ENCODE measurements around the gene TRIM33.
"Not testable (repeated sequence)": the region's sequence is repeated elsewhere in the genome, so short reads cannot be mapped to it uniquely, and the experiment has no call there.

TRIM33 gene

GRCh38 chr1:114390361-114390760 lies 120.6 kb downstream of the TRIM33 start:
- DNase-seq, result no peak

GRCh38 chr1:114388432-114389003 lies 122.5 kb downstream of the TRIM33 start:
- no peak for DNase-seq

- DNase-seq, result not testable (repeated sequence)
Observed at GRCh38 chr1:114387585-114387984, 123.4 kb downstream of the TRIM33 start.

- DNase-seq, result no peak
Observed at GRCh38 chr1:114387010-114387360, 124.0 kb downstream of the TRIM33 start.

- no peak for DNase-seq
Observed at GRCh38 chr1:114386129-114387009, 124.6 kb downstream of the TRIM33 start.

GRCh38 chr1:114384922-114385321 lies 126.1 kb downstream of the TRIM33 start:
- DNase-seq, result no peak

GRCh38 chr1:114379987-114380386 lies 131.0 kb downstream of the TRIM33 start:
- no peak for DNase-seq

- DNase-seq, result no peak
Observed at GRCh38 chr1:114379358-114379757, 131.6 kb downstream of the TRIM33 start.

- no peak for DNase-seq
Observed at GRCh38 chr1:114377356-114377755, 133.6 kb downstream of the TRIM33 start.

- DNase-seq, result no peak
Observed at GRCh38 chr1:114369930-114370329, 141.1 kb downstream of the TRIM33 start.

GRCh38 chr1:114369266-114369919 lies 141.6 kb downstream of the TRIM33 start:
- DNase-seq, result not testable (repeated sequence)

GRCh38 chr1:114368560-114369255 lies 142.3 kb downstream of the TRIM33 start:
- DNase-seq, result no peak

- DNase-seq, result no peak
Observed at GRCh38 chr1:114367810-114368209, 143.2 kb downstream of the TRIM33 start.

GRCh38 chr1:114363230-114363629 lies 147.8 kb downstream of the TRIM33 start:
- not testable (repeated sequence) for DNase-seq

GRCh38 chr1:114359791-114360190 lies 151.2 kb downstream of the TRIM33 start:
- no peak for DNase-seq

GRCh38 chr1:114355240-114355639 lies 155.8 kb downstream of the TRIM33 start:
- DNase-seq, result no peak

- DNase-seq, result peak; percentile 18
Observed at GRCh38 chr1:114353262-114353661, 157.7 kb downstream of the TRIM33 start.

GRCh38 chr1:114352797-114353196 lies 158.2 kb downstream of the TRIM33 start:
- DNase-seq, result peak; percentile 8

- DNase-seq, result no peak
Observed at GRCh38 chr1:114350731-114351445, 160.1 kb downstream of the TRIM33 start.

- no peak for DNase-seq
Observed at GRCh38 chr1:114349891-114350605, 161.0 kb downstream of the TRIM33 start.

GRCh38 chr1:114347431-114348209 lies 163.4 kb downstream of the TRIM33 start:
- DNase-seq, result no peak
